Activated CD4-positive, CD25-positive, alpha-beta regulatory T cell treated with anti-CD3 and anti-CD28 coated beads, Interleukin-2, amount 50 U/mL, for 72 hours (primary cell): ENCODE measurements around the gene VMAC.

ENCODE experiments used
- DNase-seq: peaks from one replicate; pipeline ENCODE4 v3.0.0; 2021

The VMAC gene

DNA sequence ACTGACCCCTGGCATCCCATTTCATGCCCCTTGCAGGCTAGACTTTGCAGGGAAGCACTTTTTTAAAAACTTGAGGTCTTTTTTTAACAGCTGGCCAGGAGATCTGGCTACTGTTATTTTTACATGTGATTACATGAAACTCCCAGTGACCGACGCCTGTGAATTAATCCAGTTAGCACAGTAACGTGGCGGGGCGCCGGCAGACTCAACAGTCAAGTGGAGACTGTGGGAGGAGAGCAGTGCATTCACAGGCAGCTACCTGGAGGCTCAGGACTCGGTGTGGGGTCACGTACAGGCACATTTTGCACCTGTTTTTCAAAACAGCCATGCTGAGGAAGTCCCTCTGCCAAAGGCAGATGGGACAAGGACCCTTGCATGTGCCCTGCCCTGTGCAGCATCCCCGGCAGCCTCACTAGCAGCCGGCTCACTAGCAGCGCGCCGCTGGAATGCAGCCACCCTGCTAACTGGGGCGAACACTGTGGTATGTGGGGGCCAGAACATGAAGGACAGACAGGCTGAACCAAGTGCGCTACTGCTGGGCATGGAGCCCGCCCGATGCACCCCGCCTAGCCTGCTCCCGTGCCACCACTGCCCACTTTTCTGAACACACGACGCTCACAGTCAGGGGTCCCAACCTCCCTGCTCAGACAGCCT is 28.1 kb downstream of the VMAC start:
- no peak for DNase-seq

DNA sequence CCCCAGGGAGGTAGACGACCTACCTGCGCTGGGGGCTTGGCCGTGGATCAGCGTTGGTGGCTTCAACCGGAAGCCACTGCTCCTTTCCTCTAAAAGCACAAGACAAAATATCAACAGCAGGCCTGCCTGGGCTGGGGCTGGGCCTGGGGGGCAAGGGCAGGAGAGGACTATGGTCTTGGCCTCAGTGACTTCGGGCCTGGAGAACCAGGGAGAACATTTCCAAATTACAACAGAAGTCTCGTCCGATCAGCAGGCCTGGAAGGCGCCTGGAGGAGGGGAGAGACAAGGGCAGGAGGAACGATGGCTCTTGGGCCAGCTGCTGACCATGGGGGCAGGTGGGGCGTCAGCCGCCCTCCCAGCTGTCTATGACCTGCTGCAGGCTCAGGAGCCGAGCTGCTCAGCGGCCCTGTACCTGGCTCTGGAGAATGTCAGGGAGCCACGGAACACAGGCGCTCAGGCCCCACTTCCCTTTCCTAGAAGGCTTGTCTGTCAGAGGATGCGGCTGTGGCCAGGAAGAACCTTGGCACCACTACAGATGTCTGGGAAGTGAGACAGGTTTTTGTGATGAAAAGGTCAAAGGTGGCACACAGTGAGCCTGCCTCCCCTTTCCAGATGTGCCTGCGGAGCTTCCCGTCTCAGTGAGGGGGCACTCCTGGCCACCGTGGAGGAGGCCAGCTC is 28.9 kb downstream of the VMAC start:
- no peak for DNase-seq

DNA sequence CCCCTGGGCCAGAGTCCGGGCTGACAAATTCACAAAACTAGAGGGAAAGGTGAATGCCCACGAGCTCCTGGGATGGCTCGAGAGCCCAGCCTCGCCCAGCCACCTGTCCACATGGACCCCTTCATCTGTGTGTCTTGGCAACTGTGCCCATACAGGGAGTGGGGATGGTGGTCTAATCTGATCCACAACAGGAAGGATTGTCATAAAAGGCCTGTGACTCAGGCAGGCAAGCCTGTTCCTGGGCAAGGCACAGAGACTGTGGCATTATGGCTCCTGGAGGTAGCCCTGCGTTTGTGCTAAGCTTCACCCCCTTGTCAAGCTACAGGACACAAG is 29.4 kb downstream of the VMAC start:
- no peak for DNase-seq

DNA sequence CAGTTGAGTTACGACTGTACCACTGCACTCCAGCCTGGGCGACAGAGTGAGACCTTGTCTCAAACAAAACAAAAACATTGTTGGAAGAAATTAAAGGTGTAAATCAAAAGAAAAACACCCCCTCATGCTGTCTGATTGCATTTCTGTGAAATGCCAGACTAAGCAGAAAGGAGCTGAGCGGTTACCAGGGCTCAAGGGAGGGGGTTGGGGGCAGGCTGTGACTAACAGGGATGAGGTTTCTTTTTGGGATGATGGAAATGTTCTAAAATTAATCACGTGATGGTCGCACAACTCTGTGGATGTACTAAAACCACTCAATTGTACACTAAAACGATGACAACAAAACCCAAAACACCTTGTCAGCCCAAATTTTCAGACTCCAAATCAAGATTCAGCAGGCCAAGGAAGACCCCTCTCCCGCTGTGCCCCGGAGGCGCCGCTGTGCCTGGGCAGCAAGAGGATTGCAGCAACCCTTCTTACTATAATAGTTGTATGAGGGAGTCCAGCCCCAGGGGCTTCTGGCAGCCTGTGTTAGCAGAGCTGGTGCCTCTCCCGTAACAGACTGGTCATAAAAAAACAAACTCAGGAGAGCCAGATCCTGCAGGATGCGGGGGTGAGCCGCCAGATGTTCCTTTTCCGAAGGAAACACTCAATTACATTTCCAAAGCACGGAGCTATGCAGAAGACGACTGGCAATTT is 30.3 kb downstream of the VMAC start:
- no peak for DNase-seq

DNA sequence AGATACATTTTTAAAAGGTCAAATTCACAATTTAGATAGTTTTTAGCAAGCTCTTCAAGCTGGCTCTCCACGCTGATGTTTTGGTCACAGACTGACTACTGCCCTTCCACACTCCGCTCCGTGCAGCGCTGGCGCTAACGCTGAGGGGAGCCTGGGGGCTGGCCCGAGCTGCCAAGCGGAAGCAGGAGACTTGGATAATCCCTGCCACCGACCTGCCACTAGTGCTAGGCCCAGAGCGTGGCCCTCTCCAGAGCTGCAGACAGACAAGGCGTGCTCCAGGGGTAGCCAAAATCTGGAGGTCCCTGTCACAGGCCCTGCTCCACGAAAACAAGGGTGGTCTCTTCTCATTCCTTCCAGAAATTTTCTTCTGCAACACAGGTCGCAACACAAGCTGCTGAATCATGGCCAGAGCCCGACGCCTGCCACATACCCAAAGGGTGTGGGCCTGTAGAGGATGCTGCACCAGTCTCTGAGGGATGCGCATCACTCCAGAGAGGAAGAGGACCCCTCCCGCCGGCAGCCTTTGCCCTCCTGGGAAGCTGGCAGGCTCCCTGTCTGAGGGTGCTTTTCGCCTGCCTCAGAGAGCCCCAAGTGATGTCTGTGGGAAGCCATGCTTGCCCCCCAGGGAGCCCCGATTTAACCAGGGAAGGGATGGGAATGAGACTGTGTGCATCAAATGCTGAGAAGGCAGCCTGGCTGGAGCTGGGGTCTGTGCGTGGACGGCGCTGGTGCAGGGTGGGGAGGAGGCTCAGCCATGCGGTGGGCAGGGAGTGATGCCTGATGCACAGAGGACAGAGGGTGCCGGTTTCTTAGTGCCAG is 31.0 kb downstream of the VMAC start:
- DNase-seq, result no peak

DNA sequence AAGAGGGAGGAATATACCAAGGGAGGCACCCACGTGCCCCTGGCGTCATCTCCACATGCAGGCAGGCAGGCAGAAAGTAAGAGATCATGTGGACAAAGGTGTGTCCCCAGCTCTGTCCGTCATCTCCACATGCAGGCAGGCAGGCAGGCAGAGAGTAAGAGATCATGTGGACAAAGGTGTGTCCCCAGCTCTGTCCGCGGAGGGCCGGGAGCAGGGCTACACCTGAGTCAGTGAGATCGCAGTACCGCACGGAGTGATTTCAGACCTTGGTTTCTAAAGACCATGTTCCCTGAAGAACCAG is 31.6 kb downstream of the VMAC start:
- no peak for DNase-seq

DNA sequence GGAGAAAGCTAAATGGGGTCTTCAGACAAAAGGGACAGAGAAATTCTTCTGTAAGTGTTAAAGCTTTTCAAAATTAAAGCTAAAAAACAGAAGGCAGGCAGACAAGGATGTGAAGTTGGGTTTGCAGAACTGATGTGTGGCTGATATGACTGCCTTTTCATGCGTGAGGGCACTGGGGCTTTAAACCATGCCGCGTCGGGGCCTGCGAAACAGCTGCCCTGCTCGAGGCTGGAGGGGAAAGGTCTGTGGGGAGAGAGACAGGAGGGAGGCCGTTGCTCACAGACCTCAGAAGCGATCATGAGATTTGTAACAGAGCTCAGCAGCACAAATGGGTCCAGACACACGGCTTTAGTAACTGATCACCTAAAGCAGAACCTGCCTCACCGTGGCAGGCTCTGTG is 32.9 kb downstream of the VMAC start:
- DNase-seq, result no peak

DNA sequence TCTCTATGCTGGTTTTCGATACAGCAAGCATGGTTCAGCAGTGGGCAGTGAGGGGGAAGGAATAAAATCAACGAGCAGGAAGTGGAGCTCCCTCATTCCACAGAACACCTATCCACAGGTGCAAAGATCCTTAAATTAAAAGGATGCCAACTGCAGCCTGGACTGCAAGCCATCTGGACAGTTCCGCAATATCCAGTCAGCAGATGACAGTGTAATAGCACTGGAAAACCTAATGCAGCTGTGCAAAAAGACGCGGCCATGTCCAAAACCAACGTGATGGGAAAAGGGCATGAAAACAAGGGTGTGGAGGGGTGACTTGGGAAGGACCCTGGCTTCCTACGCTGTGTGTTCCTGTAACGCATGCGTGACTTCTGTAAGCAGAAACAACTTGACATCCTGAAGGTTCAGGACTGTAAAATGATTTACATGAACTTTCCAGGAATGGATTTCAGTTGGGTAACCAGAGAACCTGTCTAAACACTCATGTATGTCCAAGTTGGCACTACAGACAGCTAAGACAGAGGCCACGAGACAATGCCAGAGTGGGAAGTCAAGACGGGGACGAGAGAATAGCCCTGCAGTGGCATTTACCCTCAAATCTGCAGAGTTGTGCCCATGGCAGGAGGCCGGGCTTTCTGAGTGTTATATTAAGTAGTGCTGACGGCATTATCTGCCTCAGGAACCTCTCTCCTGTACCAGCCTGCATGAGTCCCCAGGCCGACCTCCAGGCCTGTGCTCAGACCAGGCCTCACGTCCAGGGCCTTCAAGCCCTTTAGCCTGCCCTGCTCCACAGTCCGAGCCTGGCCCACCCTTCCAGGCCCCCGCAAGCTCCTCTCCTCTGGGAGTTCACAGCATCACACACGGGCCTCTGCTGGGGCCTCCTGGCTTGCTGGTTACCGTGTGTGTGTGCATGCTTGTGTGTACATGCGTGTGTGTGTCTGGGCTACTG is 35.9 kb downstream of the VMAC start:
- no peak for DNase-seq

DNA sequence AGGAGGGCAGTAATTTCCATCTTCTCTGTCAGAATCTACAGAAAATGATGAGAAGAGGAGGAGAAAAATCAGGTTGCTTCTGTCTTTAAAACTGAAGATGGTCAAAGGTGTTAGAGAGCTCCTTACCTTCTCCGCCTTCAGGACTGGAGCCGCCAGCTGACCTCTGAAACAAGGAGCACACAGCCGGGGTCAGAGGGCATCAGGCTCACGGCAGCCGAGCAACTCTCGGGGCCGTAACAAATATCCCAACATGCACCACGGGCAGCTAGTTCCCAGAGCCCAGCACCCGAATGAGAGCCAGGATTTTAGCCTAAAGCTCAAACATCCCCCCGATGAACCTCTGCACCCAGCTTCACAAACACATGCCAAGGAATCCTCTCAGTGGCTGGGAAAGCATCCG is 37.0 kb downstream of the VMAC start:
- no peak for DNase-seq

DNA sequence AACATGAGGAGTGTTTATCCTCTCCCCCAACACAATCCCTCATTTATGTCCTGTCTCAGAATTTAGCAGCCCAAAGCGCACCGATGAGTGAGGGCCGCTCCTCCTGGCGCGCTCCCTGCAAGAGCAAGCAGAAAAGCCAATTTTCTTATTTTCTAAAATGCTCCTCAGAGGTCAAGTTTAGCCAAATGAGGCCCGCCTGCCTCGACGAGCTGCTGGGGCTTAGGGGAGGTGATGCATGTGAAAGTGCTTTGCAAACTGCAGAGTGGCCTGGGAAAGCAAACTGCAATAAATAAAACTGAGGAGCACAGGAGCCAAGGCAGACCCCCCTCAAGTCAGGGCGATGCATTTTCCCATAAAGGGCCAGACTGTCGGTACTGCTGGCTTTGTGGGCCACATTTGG is 38.4 kb downstream of the VMAC start:
- DNase-seq, result no peak

DNA sequence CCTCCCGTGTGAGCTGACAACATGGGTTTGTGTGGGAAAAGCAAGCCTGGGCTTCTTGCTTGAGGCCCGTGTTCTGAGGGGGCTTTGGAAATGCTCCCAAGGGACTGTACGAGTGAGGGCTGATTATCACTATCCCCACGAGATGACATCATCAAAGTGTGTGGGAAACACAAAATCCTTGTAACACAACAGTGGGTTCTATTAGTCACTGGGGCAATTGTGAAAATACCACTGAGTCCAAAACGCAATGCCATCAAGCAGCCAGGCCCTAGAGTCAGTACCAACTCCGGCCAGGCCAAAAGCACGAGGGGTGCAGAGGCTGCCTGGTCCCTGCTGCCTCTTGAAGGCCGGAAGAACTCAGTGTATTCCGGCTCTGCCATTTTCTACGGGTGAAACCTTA is 39.0 kb downstream of the VMAC start:
- DNase-seq, result no peak

DNA sequence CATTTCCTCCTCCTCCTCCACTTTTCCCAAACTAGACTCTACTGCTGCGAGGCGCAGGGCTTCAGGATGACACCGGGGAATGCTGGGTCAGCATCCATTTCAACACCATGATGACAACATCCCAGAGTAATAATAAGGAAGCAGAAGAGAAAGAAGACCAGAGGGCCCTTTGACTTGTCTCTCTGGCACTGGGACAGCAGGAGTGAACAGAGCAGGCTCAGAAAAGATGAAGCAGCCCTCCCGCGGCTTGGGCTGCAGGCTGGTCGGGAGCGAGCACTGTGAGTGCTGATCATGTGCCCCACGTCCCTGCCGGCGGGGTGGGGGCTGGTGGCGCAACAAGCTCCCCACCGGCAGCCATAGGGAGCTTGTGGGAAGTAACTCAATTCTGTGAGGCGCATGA is 42.8 kb downstream of the VMAC start:
- no peak for DNase-seq

DNA sequence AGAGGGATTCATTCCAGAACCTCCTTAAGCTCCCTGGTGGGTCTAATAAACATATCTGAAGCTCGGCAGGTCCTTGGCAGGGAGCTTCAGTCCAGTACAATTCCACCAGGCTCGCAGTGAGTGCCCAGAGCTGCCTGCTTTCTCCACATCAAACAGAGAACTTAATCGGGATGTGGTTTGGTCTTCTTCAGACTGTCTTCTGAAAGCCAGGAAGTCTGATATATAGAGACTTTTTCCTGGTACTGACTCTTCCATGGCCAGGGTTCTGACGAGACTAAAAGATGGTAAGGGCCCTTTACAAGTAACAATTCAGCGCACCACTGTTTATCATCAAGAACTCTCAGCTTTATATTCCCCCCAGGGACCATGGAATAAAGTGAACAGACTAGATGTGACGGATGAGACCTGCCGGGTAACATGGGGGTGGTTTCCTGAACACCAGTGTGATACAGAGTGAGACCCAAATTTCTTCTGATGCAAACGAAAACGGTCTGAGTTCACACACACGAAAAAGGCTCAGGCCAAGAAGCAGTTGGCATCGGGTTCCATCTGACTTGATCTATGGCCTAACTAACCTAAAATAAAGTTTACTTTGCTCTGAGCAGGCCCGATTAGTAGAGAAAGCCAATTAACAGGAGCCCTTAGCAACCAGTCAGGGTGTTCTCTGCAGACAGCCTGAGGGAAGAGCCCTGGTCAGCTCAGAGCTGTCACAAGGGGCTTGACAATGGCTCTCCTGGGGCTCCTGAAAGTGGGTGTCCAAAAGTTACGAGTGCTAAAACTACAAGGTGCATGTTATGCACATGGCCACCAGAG is 44.3 kb downstream of the VMAC start:
- no peak for DNase-seq

DNA sequence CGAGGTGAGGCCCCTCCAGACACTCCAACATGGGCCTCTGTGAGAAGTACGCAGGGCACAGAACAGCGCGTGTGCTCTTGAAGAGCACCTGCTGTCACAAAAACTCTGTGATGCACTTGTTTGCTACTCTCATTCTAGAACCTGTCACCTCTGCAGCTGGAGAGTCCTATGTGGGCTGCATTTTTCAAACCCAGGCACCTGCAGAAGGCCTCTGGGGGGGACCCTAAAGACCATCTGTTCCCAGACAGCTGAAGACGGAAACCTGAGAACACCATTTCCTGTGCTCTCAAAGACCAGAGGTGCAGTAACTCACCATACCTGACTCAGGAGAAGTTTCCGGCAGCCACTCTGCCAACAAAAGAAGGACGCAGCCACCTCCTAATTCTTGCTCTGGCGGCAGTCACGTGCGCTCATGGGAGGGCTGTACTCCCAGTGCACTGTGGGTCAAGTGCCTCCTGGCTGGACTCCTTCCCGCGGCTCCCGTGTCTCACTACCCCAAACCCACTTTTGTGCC is 45.2 kb downstream of the VMAC start:
- DNase-seq, result peak; percentile 47

DNA sequence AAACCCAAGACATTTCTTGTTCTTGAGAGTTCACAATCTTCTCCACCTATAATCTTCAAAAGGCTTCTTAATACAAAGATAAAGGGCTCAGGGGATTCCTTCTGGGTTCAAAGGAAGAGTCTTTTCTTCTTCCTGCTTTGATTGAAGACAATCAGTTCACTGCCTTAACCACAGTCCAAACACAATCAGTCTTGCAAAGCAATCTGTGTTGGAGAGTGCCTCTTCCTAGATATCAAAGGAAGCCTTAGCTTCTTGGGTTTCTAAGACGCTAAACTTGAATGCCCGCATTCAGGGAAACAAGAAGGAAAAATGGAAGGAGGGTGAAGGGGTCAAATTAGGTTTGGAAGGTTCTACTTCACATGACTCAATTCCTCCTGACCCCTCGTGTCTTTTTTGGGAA is 46.1 kb downstream of the VMAC start:
- DNase-seq, result no peak

DNA sequence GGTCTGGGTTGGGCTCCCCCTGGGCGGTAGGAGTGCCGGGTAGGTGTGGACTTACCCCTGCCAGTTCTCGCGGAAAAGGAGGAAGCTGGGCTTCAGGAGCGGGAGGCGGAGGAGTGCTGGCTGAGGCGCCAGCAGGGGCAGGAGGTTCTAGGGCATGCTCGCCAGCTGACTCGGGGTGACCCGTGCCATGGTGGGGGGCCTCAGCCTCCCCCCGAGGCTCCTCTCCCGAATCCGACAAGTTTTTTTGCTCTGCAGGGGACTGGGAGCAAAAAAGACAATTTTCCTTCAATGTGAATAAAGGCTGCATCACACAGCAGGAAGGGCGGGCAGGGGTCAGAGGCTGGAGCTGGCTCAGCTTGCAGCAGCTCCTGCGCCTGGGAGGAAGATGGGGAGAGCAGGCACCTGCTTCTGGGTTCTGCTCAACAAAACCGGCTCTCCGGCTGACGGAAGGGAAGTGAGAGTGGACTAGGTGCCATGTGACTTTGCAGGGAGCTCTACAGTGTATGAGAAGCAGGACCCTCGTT is 46.7 kb downstream of the VMAC start:
- DNase-seq, result no peak

DNA sequence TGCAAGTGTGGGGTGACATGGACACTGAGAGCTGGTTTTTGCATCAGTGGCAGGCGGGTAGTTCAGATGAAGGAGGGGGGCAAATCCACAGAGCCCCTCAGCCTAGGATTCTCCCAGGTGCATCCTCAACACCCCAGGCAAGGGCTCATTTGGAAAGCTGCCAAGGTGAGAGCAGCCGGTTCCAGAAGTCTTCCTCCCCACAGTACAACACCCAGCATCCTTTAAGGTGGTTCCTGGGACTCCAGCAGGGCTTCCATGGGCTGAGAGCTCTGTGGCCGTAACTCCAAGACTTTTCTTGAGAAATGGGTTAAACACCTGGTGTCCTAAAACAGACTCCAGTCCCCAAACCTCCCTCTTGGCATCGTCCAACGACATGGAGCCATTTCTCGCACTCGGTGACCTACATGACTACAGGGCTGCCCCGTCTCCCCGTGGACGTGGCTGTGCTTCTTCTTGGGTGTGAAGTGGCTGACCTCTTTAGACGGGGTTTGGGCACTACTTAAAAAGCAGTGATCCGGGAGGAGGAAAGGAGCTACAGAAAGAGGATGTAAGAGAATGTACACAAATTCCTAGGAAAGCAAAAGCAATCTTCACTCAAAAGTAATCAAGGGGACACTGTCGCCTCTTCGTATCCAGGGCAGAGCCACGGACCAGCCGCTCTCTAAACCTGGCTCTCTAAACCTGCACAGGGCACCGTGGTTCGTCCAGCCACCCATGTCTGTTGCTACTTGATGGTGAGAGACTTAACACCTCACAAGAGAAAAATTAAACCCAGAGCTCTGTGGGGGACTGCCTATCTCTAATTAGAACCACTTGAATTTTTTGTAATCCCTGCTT is 47.7 kb downstream of the VMAC start:
- DNase-seq, result no peak

DNA sequence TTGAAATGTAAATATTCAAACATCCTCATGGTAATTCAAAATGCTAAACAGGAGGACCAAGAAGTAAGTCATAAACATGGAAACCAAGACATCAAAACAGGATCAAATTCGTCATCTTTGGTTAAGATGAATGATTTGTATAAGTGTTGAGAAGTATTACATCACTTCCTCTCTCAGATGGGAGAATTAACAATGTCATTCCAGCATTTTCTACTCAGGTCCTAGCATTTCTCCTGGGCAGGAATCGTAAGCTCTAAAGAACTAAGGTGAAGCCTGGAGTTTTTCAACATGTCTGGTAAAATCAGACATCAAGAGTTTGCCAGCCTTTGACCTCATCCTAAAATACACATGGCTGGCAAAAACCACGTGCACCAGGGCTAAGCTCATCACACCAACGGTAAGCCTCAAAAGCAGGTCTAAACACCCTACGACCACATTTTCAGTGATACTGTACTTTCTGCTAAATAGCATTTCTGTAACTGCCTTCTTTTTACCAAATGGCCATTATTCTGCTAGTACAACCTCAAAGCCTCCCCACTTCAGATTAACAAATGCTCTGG is 48.4 kb downstream of the VMAC start:
- DNase-seq, result no peak

DNA sequence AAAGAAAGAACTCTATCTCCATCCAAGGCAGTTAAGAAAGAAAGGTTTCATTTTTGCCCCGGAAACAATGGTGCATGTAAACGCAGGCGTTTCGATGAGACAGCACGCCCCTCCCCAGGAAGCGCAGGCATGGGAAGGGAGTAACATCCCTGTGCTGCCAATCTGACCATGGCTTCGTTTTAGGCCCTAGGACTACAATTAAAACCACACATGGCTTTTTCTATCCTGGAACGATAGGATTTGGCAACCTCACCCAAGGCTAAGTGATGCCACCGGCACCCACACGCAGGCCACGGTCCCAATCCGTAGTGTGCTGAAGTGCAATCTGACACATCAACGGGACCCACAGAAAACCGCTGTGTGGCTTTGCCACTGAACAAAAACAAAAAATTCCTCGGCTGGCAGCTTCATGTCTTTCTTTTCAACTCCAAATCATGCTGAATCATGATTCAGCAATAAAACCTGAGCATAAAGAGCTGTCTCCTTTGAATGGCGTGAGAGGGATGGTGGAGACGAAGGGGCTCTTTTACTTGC is 49.1 kb downstream of the VMAC start:
- peak; percentile 38 for DNase-seq

DNA sequence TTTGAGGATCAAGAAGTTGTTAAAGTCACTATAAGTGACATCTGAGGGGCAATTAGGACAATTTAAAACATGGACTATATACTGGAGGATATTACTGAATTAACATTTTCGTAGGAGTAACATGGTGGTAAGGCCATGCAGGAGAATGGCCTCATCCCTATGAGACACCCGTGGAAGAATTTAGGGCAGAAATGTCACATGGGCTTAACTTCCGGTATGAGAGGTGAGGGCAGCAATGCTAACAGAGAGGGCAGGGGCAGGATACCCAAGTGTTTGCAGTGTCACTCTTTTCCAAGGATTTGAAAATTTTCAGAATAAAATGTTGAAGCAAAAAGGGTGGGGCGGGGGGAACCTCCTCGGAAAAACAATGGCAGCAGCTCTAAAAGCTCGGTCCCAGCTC is 49.6 kb downstream of the VMAC start:
- no peak for DNase-seq
